ENCODE results near the gene PRRT1. TPM values are rescaled to one million over a fixed set of nuclear protein-coding genes. Genes with fewer than 3 reads are reported as not detected.
"Not testable (repeated sequence)": the region's sequence is repeated elsewhere in the genome, so short reads cannot be mapped to it uniquely, and the experiment has no call there.

The PRRT1 gene
- total RNA-seq, 1 experiment from 2014 or later, result 0.30 TPM

DNA sequence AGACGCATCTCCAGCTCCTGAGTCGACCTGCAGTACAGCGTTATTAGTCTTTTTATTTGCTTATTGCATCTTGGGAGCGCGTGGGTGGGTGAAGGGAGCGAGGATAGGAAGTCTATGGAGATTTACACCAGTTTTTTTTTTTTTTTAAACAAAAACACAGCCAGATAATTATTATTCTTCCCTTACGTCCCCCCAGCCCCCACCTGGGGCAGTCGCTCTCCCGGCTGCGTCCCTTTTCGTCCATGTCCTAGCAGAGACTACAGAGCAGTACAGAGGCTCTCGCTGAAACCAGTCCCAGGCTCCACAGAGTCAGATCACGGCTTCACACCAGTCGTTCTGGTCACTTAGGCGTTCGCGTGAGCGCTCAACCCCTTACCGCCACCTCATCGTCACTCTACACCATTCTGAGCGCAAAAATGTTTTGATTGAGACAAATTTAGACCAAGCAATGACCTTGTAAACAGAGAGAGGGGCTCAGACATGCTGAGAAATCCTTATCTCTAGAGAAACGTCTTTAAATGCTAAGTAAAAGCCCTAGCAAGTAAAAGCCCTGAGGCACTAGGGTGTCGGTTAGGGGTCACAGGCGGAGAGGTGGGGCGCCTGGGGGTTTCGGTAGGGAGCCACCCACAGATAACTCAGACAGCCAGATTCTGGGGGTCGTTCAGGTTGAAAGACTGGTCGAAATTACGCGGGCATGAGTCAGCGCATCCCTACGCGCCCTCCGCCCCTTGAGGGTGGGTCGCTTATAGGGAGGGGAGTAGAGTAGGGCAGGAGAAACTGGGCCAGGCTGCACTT is 1.2 kb upstream of the PRRT1 start:
- H3K27ac ChIP-seq, result peak overlapping the region; percentile 86
- DNase-seq, result peak; percentile 35 to 57
- peak overlapping the region; percentile 80 for H3K4me3 ChIP-seq

GRCh38 chr6:32151181-32151862 is 417 bp downstream of the PRRT1 start:
- no peak overlapping the region for H3K4me3 ChIP-seq
- H3K9me3 ChIP-seq (replicated peaks), result no peaks in the 10 kb centered on the region
- H3K27ac ChIP-seq, result no peak overlapping the region
- H3K27me3 ChIP-seq, result no peaks in the 10 kb centered on the region
- H3K4me1 ChIP-seq, result peaks cover 5% of the 10 kb centered on the region
- DNase-seq, result no peak
- peaks cover 2% of the 10 kb centered on the region for H3K36me3 ChIP-seq

More for the DNA sequence above, 1.2 kb upstream of the PRRT1 start:
- peaks cover 5% of the 10 kb centered on the region for H3K4me1 ChIP-seq
- no peaks in the 10 kb centered on the region for H3K9me3 ChIP-seq (replicated peaks)
- peaks cover 15% of the 10 kb centered on the region for H3K36me3 ChIP-seq
- no peaks in the 10 kb centered on the region for H3K27me3 ChIP-seq

DNA sequence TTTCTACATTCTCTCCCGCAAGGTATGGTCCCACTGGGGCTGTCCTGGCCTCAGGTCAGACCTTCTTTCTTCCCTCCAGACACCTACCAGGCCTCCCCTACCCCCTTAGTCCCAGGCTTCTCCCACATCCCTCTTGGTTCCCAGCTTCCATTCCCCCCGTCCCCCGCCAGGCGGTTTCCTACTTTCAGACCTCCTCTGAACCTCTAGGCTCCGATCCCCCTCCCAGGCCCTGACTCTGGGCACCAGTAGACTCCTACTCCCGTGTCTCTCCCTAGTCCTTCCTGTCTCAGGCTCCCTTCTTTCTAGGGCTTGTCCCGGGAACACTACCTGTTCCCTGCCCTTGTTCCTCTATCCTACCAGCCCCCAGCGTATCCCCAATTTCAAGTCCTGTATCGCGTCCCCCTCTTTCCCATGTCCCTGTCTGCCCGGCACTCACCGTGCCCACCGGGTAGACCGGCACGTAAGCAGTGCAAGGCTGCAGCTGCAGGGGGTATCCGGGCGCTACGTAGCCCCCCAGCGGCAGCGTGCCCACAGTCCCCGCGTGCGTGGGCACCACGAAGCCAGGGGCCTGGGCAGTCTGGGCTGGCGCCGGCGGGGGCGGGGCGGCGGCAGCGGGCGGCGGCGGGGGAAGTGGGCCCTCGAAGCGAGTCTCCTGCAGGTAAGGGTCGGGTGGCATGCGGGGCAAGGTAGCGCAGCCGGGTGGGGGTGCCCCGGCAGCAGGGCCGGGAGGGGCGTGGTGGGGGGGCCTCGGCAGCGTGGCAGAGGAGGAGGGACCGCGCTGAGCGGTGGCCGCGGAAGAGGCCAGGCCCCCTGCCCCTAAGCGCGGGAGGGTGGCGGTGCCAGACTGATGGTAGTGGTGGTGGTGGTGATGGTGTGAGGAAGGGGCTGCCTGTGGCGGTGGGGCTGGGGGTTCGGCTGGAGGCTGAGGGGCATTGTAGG is 1.5 kb downstream of the PRRT1 start:
- Histone ChIP-seq H3K27ac (no peak overlapping the region), H3K36me3 (no peaks in the 10 kb centered on the region), H3K4me1 (peaks cover 3% of the 10 kb centered on the region), H3K4me3 (no peak overlapping the region), H3K27me3 (no peaks in the 10 kb centered on the region), H3K9me3 (replicated peaks) (no peaks in the 10 kb centered on the region)
- no peak for DNase-seq

DNA sequence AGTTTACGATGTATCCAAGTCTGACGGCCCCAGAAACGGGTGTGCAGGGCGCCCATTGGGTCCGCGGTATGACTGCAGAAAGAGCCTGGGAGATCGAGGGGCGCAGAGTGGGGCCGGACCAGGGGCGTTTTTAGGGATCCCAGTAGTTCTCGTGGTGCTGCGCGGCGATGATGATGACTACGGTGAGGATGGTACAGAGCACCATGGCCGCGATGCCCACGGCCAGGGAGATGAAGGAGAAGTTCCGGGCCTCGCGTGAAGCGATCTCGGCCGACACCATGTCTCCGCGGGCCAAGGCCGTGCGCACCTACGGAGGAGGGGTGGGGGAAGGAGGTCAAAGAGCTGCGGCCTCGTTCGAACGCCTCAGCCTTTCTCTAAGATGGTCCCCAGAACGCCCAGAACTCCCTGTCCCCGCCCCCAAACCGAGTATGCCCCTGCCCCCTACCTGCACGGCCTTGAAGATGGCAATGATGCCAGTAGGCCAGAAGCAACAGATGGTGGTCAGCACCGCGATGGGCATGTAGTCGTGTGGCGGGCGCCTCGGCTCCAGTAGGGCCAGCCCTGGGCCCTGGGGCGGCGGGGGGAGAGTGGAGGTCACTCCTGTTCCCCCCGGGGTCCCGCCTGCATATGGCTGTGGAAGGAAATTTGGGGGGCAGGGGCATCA is 2.5 kb downstream of the PRRT1 start:
- Histone ChIP-seq H3K4me3 (no peak overlapping the region), H3K27me3 (no peaks in the 10 kb centered on the region), H3K27ac (no peak overlapping the region), H3K36me3 (no peaks in the 10 kb centered on the region), H3K9me3 (replicated peaks) (no peaks in the 10 kb centered on the region), H3K4me1 (no peaks in the 10 kb centered on the region)
- no peak for DNase-seq

- H3K4me1 ChIP-seq, result no peaks in the 10 kb centered on the region
- no peak for DNase-seq
- H3K27ac ChIP-seq, result no peak overlapping the region
- no peak overlapping the region for H3K4me3 ChIP-seq
- H3K36me3 ChIP-seq, result no peaks in the 10 kb centered on the region
- no peaks in the 10 kb centered on the region for H3K9me3 ChIP-seq (replicated peaks)
- no peaks in the 10 kb centered on the region for H3K27me3 ChIP-seq
Measured at GRCh38 chr6:32148289-32149091, 3.2 kb downstream of the PRRT1 start.

GRCh38 chr6:32147401-32148132 is 4.2 kb downstream of the PRRT1 start:
- no peaks in the 10 kb centered on the region for H3K36me3 ChIP-seq
- H3K27ac ChIP-seq, result no peak overlapping the region
- no peak for DNase-seq
- H3K27me3 ChIP-seq, result no peaks in the 10 kb centered on the region
- no peaks in the 10 kb centered on the region for H3K4me1 ChIP-seq
- H3K9me3 ChIP-seq (replicated peaks), result no peaks in the 10 kb centered on the region
- H3K4me3 ChIP-seq, result no peak overlapping the region

DNA sequence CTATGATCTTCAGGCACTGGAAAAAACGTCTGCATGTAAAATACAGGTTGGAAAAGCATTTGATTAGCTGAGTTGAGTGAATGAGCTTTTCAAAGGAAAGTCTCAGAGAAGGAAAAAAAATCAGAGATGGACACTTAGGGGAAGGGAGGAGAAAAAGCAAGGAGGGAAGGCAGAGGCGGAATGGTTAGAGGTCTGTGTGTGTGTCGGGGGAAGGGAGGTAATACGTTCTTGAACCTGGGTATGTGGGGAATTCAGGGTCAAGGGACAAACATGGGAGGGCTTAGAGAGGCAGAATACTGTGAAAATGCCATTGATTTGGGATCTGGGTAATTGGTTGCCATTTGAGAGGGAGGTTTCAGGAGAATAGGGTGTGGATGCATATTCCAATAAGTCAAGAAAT is 5.1 kb downstream of the PRRT1 start:
- Histone ChIP-seq H3K27ac (no peak overlapping the region), H3K27me3 (no peaks in the 10 kb centered on the region)
- no peak for DNase-seq

GRCh38 chr6:32146287-32146686 is 5.5 kb downstream of the PRRT1 start:
- Histone ChIP-seq H3K4me3 (no peak overlapping the region), H3K9me3 (replicated peaks) (no peaks in the 10 kb centered on the region), H3K27ac (no peak overlapping the region), H3K36me3 (no peaks in the 10 kb centered on the region), H3K27me3 (no peaks in the 10 kb centered on the region), H3K4me1 (no peaks in the 10 kb centered on the region)
- no peak for DNase-seq

More for the DNA sequence above, 5.1 kb downstream of the PRRT1 start:
- H3K9me3 ChIP-seq (replicated peaks), result no peaks in the 10 kb centered on the region
- H3K4me1 ChIP-seq, result no peaks in the 10 kb centered on the region
- H3K4me3 ChIP-seq, result no peak overlapping the region
- no peaks in the 10 kb centered on the region for H3K36me3 ChIP-seq

GRCh38 chr6:32144238-32144637 is 7.5 kb downstream of the PRRT1 start:
- DNase-seq, H3K4me1 ChIP-seq, H3K36me3 ChIP-seq: not testable (repeated sequence)

GRCh38 chr6:32140420-32141046 is 11.2 kb downstream of the PRRT1 start:
- no peaks in the 10 kb centered on the region for H3K27me3 ChIP-seq
- DNase-seq, result no peak
- no peak overlapping the region for H3K4me3 ChIP-seq
- H3K9me3 ChIP-seq (replicated peaks), result no peaks in the 10 kb centered on the region
- H3K27ac ChIP-seq, result no peak overlapping the region
- H3K36me3 ChIP-seq, result no peaks in the 10 kb centered on the region
- no peaks in the 10 kb centered on the region for H3K4me1 ChIP-seq

More at GRCh38 chr6:32144238-32144637, 7.5 kb downstream of the PRRT1 start:
- not testable (repeated sequence) for H3K9me3 ChIP-seq (replicated peaks); H3K4me3 ChIP-seq; H3K27ac ChIP-seq; H3K27me3 ChIP-seq

- no peak for DNase-seq
- H3K4me3 ChIP-seq, result no peak overlapping the region
- H3K27ac ChIP-seq, result no peak overlapping the region
- H3K27me3 ChIP-seq, result no peaks in the 10 kb centered on the region
- H3K4me1 ChIP-seq, result no peaks in the 10 kb centered on the region
- no peaks in the 10 kb centered on the region for H3K9me3 ChIP-seq (replicated peaks)
- no peaks in the 10 kb centered on the region for H3K36me3 ChIP-seq
Measured at GRCh38 chr6:32139590-32139989, 12.1 kb downstream of the PRRT1 start.

- H3K4me3 ChIP-seq, result no peak overlapping the region
- no peaks in the 10 kb centered on the region for H3K4me1 ChIP-seq
- no peaks in the 10 kb centered on the region for H3K9me3 ChIP-seq (replicated peaks)
- no peaks in the 10 kb centered on the region for H3K36me3 ChIP-seq
- no peaks in the 10 kb centered on the region for H3K27me3 ChIP-seq
- DNase-seq, result no peak
- no peak overlapping the region for H3K27ac ChIP-seq
Measured at GRCh38 chr6:32137454-32137853, 14.3 kb downstream of the PRRT1 start.

DNA sequence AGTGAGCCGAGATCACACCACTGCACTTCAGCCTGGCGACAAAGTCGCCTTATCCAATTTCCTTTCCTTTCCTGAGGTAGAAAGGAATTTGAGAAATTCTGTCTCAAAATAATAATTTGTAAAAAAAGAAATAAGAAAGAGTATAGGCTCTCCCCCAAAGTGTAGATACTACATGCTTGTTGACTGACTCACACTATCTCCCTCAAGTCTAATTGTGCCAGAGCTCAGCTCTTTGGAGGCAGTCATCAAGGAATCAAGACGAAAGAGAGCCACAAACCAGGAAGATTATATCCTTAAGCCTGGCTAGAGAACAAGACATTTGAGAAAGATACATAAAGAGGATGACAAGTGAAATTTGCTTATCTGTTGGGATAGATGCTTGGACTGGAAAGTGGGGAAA is 18.0 kb downstream of the PRRT1 start:
- Histone ChIP-seq H3K27ac (no peak overlapping the region), H3K4me3 (no peak overlapping the region), H3K4me1 (no peaks in the 10 kb centered on the region), H3K9me3 (replicated peaks) (no peaks in the 10 kb centered on the region), H3K36me3 (no peaks in the 10 kb centered on the region), H3K27me3 (no peaks in the 10 kb centered on the region)
- DNase-seq, result no peak
